ENCODE measurements around the gene SLC25A39.

GRCh38 chr17:44321246-44322120 lies 3.1 kb downstream of the SLC25A39 start:
- no peak for TF ChIP-seq CTCF (IDR thresholded peaks at IDR 0.05; ENCODE audit: insufficient read depth, low read depth, low read length)
- TF ChIP-seq EZH2 (IDR thresholded peaks at IDR 0.05; ENCODE audit: insufficient read depth, low read length) = no peak
